Measurements from ENCODE around the gene GLOD5. TPM values are rescaled to one million over a fixed set of nuclear protein-coding genes. Genes with fewer than 3 reads are reported as not detected.

Gene GLOD5
- total RNA-seq (2012; rRNA removed): not detected in 2 replicates

GRCh38 chrX:48761674-48762471, at the start of gene GLOD5:
Gene GLOD5 (plus strand): TSS chrX:48761747. CDS start chrX:48761791, 44 bp downstream.
- no peak within 1 kb of the TSS for H3K4me2 ChIP-seq (ENCODE audit: low read length)
- no peaks in the 10 kb centered on the region for H3K4me1 ChIP-seq (ENCODE audit: control insufficient read depth, insufficient read depth, low read length)
- H3K36me3 ChIP-seq (ENCODE audit: insufficient read depth, low read length): no peaks in the 10 kb centered on the region
- H3K9me3 ChIP-seq (replicated peaks; ENCODE audit: low read length): no peaks in the 10 kb centered on the region
- H3K4me3 ChIP-seq (ENCODE audit: low read length): no peak within 1 kb of the TSS
- no peak within 1 kb of the TSS for H3K9ac ChIP-seq (ENCODE audit: low read depth, low read length)
- peaks cover 6% of the 10 kb centered on the region for H3K27me3 ChIP-seq (ENCODE audit: control insufficient read depth, insufficient read depth, low read length)

GRCh38 chrX:48711929-48712505, 49.5 kb upstream of the GLOD5 start:
- peaks cover 18% of the 10 kb centered on the region for H3K4me1 ChIP-seq (ENCODE audit: control insufficient read depth, insufficient read depth, low read length)
- H3K27me3 ChIP-seq (ENCODE audit: control insufficient read depth, insufficient read depth, low read length): no peaks in the 10 kb centered on the region
- H3K9me3 ChIP-seq (replicated peaks; ENCODE audit: low read length): no peaks in the 10 kb centered on the region
- H3K36me3 ChIP-seq (ENCODE audit: insufficient read depth, low read length): no peaks in the 10 kb centered on the region
- no peak overlapping the region for H3K4me2 ChIP-seq (ENCODE audit: low read length)
- no peak overlapping the region for H3K9ac ChIP-seq (ENCODE audit: low read depth, low read length)
- no peak overlapping the region for H3K4me3 ChIP-seq (ENCODE audit: low read length)

- Histone ChIP-seq H3K36me3 (ENCODE audit: insufficient read depth, low read length) (no peaks in the 10 kb centered on the region), H3K4me1 (ENCODE audit: control insufficient read depth, insufficient read depth, low read length) (peaks cover 18% of the 10 kb centered on the region), H3K9me3 (replicated peaks; ENCODE audit: low read length) (no peaks in the 10 kb centered on the region), H3K4me3 (ENCODE audit: low read length) (no peak overlapping the region), H3K4me2 (ENCODE audit: low read length) (no peak overlapping the region), H3K27me3 (ENCODE audit: control insufficient read depth, insufficient read depth, low read length) (no peaks in the 10 kb centered on the region), H3K9ac (ENCODE audit: low read depth, low read length) (no peak overlapping the region)
These were observed 47.7 kb upstream of the GLOD5 start for GRCh38 chrX:48713847-48714246.

GRCh38 chrX:48714573-48714972, 47.0 kb upstream of the GLOD5 start:
- Histone ChIP-seq H3K4me1 (ENCODE audit: control insufficient read depth, insufficient read depth, low read length) (peaks cover 18% of the 10 kb centered on the region), H3K27me3 (ENCODE audit: control insufficient read depth, insufficient read depth, low read length) (no peaks in the 10 kb centered on the region), H3K4me3 (ENCODE audit: low read length) (no peak overlapping the region), H3K36me3 (ENCODE audit: insufficient read depth, low read length) (no peaks in the 10 kb centered on the region), H3K4me2 (ENCODE audit: low read length) (peak overlapping the region; percentile 11), H3K9ac (ENCODE audit: low read depth, low read length) (no peak overlapping the region), H3K9me3 (replicated peaks; ENCODE audit: low read length) (no peaks in the 10 kb centered on the region)

- Histone ChIP-seq H3K4me2 (ENCODE audit: low read length) (peak overlapping the region; percentile 11), H3K9ac (ENCODE audit: low read depth, low read length) (no peak overlapping the region), H3K4me1 (ENCODE audit: control insufficient read depth, insufficient read depth, low read length) (peaks cover 18% of the 10 kb centered on the region), H3K27me3 (ENCODE audit: control insufficient read depth, insufficient read depth, low read length) (no peaks in the 10 kb centered on the region), H3K9me3 (replicated peaks; ENCODE audit: low read length) (no peaks in the 10 kb centered on the region), H3K36me3 (ENCODE audit: insufficient read depth, low read length) (no peaks in the 10 kb centered on the region), H3K4me3 (ENCODE audit: low read length) (no peak overlapping the region)
These were observed 46.5 kb upstream of the GLOD5 start for GRCh38 chrX:48715072-48715471.

- H3K9ac ChIP-seq (ENCODE audit: low read depth, low read length): no peak overlapping the region
- no peaks in the 10 kb centered on the region for H3K27me3 ChIP-seq (ENCODE audit: control insufficient read depth, insufficient read depth, low read length)
- no peaks in the 10 kb centered on the region for H3K36me3 ChIP-seq (ENCODE audit: insufficient read depth, low read length)
- no peaks in the 10 kb centered on the region for H3K9me3 ChIP-seq (replicated peaks; ENCODE audit: low read length)
- no peak overlapping the region for H3K4me2 ChIP-seq (ENCODE audit: low read length)
- peaks cover 18% of the 10 kb centered on the region for H3K4me1 ChIP-seq (ENCODE audit: control insufficient read depth, insufficient read depth, low read length)
- H3K4me3 ChIP-seq (ENCODE audit: low read length): no peak overlapping the region
These were observed 45.6 kb upstream of the GLOD5 start for GRCh38 chrX:48715876-48716502.

GRCh38 chrX:48719958-48720357, 41.6 kb upstream of the GLOD5 start:
- Histone ChIP-seq H3K4me2 (ENCODE audit: low read length) (no peak overlapping the region), H3K9ac (ENCODE audit: low read depth, low read length) (no peak overlapping the region), H3K36me3 (ENCODE audit: insufficient read depth, low read length) (no peaks in the 10 kb centered on the region), H3K4me3 (ENCODE audit: low read length) (no peak overlapping the region), H3K4me1 (ENCODE audit: control insufficient read depth, insufficient read depth, low read length) (peaks cover 8% of the 10 kb centered on the region), H3K9me3 (replicated peaks; ENCODE audit: low read length) (no peaks in the 10 kb centered on the region), H3K27me3 (ENCODE audit: control insufficient read depth, insufficient read depth, low read length) (no peaks in the 10 kb centered on the region)

- Histone ChIP-seq H3K36me3 (ENCODE audit: insufficient read depth, low read length) (no peaks in the 10 kb centered on the region), H3K4me3 (ENCODE audit: low read length) (no peak overlapping the region), H3K9ac (ENCODE audit: low read depth, low read length) (no peak overlapping the region), H3K4me1 (ENCODE audit: control insufficient read depth, insufficient read depth, low read length) (peaks cover 2% of the 10 kb centered on the region), H3K4me2 (ENCODE audit: low read length) (no peak overlapping the region), H3K27me3 (ENCODE audit: control insufficient read depth, insufficient read depth, low read length) (no peaks in the 10 kb centered on the region), H3K9me3 (replicated peaks; ENCODE audit: low read length) (no peaks in the 10 kb centered on the region)
These were observed 40.8 kb upstream of the GLOD5 start for GRCh38 chrX:48720577-48721250.

GRCh38 chrX:48721916-48722315, 39.6 kb upstream of the GLOD5 start:
- Histone ChIP-seq H3K4me3 (ENCODE audit: low read length) (no peak overlapping the region), H3K36me3 (ENCODE audit: insufficient read depth, low read length) (no peaks in the 10 kb centered on the region), H3K4me2 (ENCODE audit: low read length) (no peak overlapping the region), H3K27me3 (ENCODE audit: control insufficient read depth, insufficient read depth, low read length) (no peaks in the 10 kb centered on the region), H3K9ac (ENCODE audit: low read depth, low read length) (no peak overlapping the region), H3K4me1 (ENCODE audit: control insufficient read depth, insufficient read depth, low read length) (no peaks in the 10 kb centered on the region), H3K9me3 (replicated peaks; ENCODE audit: low read length) (no peaks in the 10 kb centered on the region)

GRCh38 chrX:48726596-48726995, 35.0 kb upstream of the GLOD5 start:
- Histone ChIP-seq H3K27me3 (ENCODE audit: control insufficient read depth, insufficient read depth, low read length) (peaks cover 3% of the 10 kb centered on the region), H3K9ac (ENCODE audit: low read depth, low read length) (no peak overlapping the region), H3K36me3 (ENCODE audit: insufficient read depth, low read length) (no peaks in the 10 kb centered on the region), H3K9me3 (replicated peaks; ENCODE audit: low read length) (no peaks in the 10 kb centered on the region), H3K4me2 (ENCODE audit: low read length) (no peak overlapping the region), H3K4me3 (ENCODE audit: low read length) (no peak overlapping the region), H3K4me1 (ENCODE audit: control insufficient read depth, insufficient read depth, low read length) (no peaks in the 10 kb centered on the region)

GRCh38 chrX:48728653-48729052, 32.9 kb upstream of the GLOD5 start:
- H3K36me3 ChIP-seq (ENCODE audit: insufficient read depth, low read length): no peaks in the 10 kb centered on the region
- no peaks in the 10 kb centered on the region for H3K4me1 ChIP-seq (ENCODE audit: control insufficient read depth, insufficient read depth, low read length)
- H3K4me3 ChIP-seq (ENCODE audit: low read length): no peak overlapping the region
- no peaks in the 10 kb centered on the region for H3K9me3 ChIP-seq (replicated peaks; ENCODE audit: low read length)
- no peak overlapping the region for H3K4me2 ChIP-seq (ENCODE audit: low read length)
- H3K9ac ChIP-seq (ENCODE audit: low read depth, low read length): no peak overlapping the region
- peaks cover 3% of the 10 kb centered on the region for H3K27me3 ChIP-seq (ENCODE audit: control insufficient read depth, insufficient read depth, low read length)

Measured in skeletal muscle satellite cell (primary cell).